Measurements from ENCODE around the gene ROBO1. TPM values are rescaled to one million over a fixed set of nuclear protein-coding genes. Genes with fewer than 3 reads are reported as not detected.

ROBO1 gene
- total RNA-seq, 1 donor from 2014 or later: 73.8 TPM

GRCh38 chr3:79453600-79453999, 314.2 kb downstream of the ROBO1 start:
- Mint-ChIP-seq H3K9me3 (ENCODE audit: unreplicated experiment) (no peaks in the 10 kb centered on the region), H3K36me3 (ENCODE audit: unreplicated experiment) (no peaks in the 10 kb centered on the region), H3K4me1 (ENCODE audit: unreplicated experiment) (no peaks in the 10 kb centered on the region)

GRCh38 chr3:79436387-79436786, 331.4 kb downstream of the ROBO1 start:
- H3K27me3 Mint-ChIP-seq (ENCODE audit: unreplicated experiment): no peaks in the 10 kb centered on the region
- no peaks in the 10 kb centered on the region for H3K9me3 Mint-ChIP-seq (ENCODE audit: unreplicated experiment)
- no peak overlapping the region for H3K4me3 Mint-ChIP-seq (ENCODE audit: unreplicated experiment)
- no peaks in the 10 kb centered on the region for H3K36me3 Mint-ChIP-seq (ENCODE audit: unreplicated experiment)
- no peak for DNase-seq (ENCODE audit: extremely low spot score, unreplicated experiment)
- peak overlapping the region; percentile 2 for H3K27ac Mint-ChIP-seq (ENCODE audit: unreplicated experiment)
- no peak for TF ChIP-seq CTCF (IDR thresholded peaks at IDR 0.05)
- H3K4me1 Mint-ChIP-seq (ENCODE audit: unreplicated experiment): peaks cover 19% of the 10 kb centered on the region

More at GRCh38 chr3:79453600-79453999, 314.2 kb downstream of the ROBO1 start:
- Mint-ChIP-seq H3K4me3 (ENCODE audit: unreplicated experiment) (no peak overlapping the region), H3K27me3 (ENCODE audit: unreplicated experiment) (no peaks in the 10 kb centered on the region), H3K27ac (ENCODE audit: unreplicated experiment) (no peak overlapping the region)
- no peak for DNase-seq (ENCODE audit: extremely low spot score, unreplicated experiment)
- no peak for TF ChIP-seq CTCF (IDR thresholded peaks at IDR 0.05)

- H3K27me3 Mint-ChIP-seq (ENCODE audit: unreplicated experiment): no peaks in the 10 kb centered on the region
- no peak for TF ChIP-seq CTCF (IDR thresholded peaks at IDR 0.05)
- no peaks in the 10 kb centered on the region for H3K4me1 Mint-ChIP-seq (ENCODE audit: unreplicated experiment)
- H3K4me3 Mint-ChIP-seq (ENCODE audit: unreplicated experiment): no peak overlapping the region
- no peaks in the 10 kb centered on the region for H3K36me3 Mint-ChIP-seq (ENCODE audit: unreplicated experiment)
- no peak for DNase-seq (ENCODE audit: extremely low spot score, unreplicated experiment)
- no peaks in the 10 kb centered on the region for H3K9me3 Mint-ChIP-seq (ENCODE audit: unreplicated experiment)
- no peak overlapping the region for H3K27ac Mint-ChIP-seq (ENCODE audit: unreplicated experiment)
These were observed 340.7 kb downstream of the ROBO1 start for GRCh38 chr3:79427081-79427480.

- no peak overlapping the region for H3K4me3 Mint-ChIP-seq (ENCODE audit: unreplicated experiment)
- no peaks in the 10 kb centered on the region for H3K36me3 Mint-ChIP-seq (ENCODE audit: unreplicated experiment)
- no peak for TF ChIP-seq CTCF (IDR thresholded peaks at IDR 0.05)
- no peaks in the 10 kb centered on the region for H3K4me1 Mint-ChIP-seq (ENCODE audit: unreplicated experiment)
- DNase-seq (ENCODE audit: extremely low spot score, unreplicated experiment): no peak
- H3K9me3 Mint-ChIP-seq (ENCODE audit: unreplicated experiment): no peaks in the 10 kb centered on the region
- no peak overlapping the region for H3K27ac Mint-ChIP-seq (ENCODE audit: unreplicated experiment)
- no peaks in the 10 kb centered on the region for H3K27me3 Mint-ChIP-seq (ENCODE audit: unreplicated experiment)
These were observed 343.0 kb downstream of the ROBO1 start for GRCh38 chr3:79424811-79425210.

DNA sequence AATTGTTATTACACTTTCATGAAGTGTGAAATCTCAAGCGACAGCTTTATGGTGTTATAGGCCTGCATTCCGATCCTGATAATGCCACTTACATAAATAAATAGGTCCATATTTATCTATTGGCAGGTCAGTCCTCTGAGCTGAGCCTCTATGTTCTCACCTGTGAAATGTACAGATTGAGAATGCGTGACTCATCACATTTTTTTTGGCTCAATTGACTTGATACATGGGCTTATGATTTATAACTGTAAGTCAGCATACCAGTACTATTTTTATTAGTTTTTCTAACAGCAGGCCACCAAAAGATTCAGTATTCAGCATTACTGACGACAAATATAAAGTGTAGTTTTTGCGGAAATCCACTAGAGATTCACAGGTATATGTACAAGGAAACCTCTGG, 344.4 kb downstream of the ROBO1 start:
- Mint-ChIP-seq H3K27ac (ENCODE audit: unreplicated experiment) (no peak overlapping the region), H3K36me3 (ENCODE audit: unreplicated experiment) (no peaks in the 10 kb centered on the region), H3K9me3 (ENCODE audit: unreplicated experiment) (no peaks in the 10 kb centered on the region), H3K4me3 (ENCODE audit: unreplicated experiment) (no peak overlapping the region), H3K27me3 (ENCODE audit: unreplicated experiment) (no peaks in the 10 kb centered on the region), H3K4me1 (ENCODE audit: unreplicated experiment) (no peaks in the 10 kb centered on the region)
- TF ChIP-seq CTCF (IDR thresholded peaks at IDR 0.05): no peak
- no peak for DNase-seq (ENCODE audit: extremely low spot score, unreplicated experiment)

Measured in osteocyte (in vitro differentiated cells).